ENCODE data around the gene SCNM1.
"Not testable (repeated sequence)": the region's sequence is repeated elsewhere in the genome, so short reads cannot be mapped to it uniquely, and the experiment has no call there.

The SCNM1 gene

DNA sequence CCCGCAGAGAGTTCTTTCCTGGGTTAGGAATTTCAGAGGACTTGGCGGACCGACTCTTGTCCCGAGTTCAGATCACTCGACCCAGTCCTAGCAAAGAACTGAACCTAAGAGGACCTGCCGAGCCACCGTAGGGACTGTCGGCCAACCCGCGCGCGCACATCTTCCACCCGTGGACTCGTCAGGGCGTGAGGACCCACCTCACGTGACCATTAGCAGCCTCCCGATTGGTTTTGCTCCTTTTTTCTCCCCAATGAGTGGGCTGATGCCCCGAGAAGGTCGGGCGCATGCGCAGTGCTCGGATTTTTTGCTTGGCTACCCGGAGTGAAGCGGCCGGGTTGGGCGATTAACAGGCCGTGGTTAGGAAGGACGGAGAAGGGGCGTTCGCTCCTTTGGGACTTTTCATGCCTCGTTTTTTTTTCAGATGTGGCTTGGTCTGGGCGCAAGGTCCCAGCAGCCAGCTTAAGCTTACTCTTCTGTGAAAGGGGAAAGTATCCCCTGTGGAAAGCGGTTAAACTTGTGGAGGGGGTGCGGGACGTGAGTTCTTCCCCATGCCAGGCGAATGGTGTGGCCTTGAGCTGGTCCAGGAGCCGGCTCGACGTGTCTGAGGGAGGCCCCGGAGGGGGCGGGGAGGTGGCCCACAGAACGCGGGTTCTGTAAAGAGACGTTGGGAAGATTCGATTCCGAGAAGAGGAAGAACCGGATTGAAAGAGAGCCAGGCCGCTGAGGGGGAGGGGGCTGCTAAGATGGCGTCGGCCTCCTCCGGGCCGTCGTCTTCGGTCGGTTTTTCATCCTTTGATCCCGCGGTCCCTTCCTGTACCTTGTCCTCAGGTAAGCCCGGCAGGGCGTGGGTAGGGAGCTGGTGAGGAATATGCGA lies 32.5 kb downstream of the SCNM1 start, which contains the start of gene PIP5K1A:
TSS of gene PIP5K1A (plus strand) at position 299 of the 874 bp plus-strand sequence. CDS start at position 744, 445 bp downstream.
- DNase-seq (ENCODE audit: low spot score), result peak; percentile 99
- TF ChIP-seq, protein P1, sequence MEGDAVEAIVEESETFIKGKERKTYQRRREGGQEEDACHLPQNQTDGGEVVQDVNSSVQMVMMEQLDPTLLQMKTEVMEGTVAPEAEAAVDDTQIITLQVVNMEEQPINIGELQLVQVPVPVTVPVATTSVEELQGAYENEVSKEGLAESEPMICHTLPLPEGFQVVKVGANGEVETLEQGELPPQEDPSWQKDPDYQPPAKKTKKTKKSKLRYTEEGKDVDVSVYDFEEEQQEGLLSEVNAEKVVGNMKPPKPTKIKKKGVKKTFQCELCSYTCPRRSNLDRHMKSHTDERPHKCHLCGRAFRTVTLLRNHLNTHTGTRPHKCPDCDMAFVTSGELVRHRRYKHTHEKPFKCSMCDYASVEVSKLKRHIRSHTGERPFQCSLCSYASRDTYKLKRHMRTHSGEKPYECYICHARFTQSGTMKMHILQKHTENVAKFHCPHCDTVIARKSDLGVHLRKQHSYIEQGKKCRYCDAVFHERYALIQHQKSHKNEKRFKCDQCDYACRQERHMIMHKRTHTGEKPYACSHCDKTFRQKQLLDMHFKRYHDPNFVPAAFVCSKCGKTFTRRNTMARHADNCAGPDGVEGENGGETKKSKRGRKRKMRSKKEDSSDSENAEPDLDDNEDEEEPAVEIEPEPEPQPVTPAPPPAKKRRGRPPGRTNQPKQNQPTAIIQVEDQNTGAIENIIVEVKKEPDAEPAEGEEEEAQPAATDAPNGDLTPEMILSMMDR (IDR thresholded peaks at IDR 0.05; ENCODE audit: borderline replicate concordance, control extremely low read depth, extremely low read depth, insufficient read depth, missing control alignments), result no peak
- in situ Hi-C loops (cut with MboI; ENCODE audit: low sequenced_read_pairs, unreplicated experiment), result no loop called here

DNA sequence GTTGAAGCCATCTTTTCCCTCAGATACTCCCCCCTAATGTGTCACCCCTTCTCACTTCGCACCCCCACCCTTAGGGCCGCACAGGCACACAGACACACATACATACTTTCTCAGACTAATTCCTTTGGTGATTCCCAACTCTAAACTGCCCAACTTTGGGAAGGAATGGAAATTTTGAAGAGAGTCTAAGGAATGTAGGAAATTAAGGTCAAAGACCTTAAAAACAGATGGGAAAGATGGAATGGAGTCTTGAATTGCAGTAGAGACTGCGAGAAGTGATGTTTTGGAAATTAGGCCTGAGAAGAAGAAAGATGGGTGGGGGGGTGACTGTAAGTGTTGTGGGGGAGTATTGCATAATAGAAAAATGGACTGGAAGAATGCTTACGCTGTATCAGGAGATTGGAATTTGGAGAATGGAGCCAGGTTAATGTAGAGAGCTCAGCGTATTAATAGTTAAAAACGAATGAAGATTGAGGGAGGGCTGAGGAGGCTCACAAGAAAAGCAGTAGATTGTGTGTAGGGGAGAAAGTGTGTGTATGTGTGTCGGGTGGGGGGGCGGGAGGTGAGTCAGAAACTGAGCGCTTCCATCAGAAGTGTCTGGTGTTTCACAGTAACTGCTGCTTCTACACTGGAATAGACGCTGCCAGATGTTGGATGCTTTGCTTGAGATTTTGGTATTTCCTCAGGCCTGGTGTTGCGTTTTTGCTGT lies 34.1 kb downstream of the SCNM1 start:
- DNase-seq (ENCODE audit: low spot score), result no peak
- in situ Hi-C loops (cut with MboI; ENCODE audit: low sequenced_read_pairs, unreplicated experiment), result no loop called here
- TF ChIP-seq, protein P1 (IDR thresholded peaks at IDR 0.05; ENCODE audit: borderline replicate concordance, control extremely low read depth, extremely low read depth, insufficient read depth, missing control alignments), result no peak

DNA sequence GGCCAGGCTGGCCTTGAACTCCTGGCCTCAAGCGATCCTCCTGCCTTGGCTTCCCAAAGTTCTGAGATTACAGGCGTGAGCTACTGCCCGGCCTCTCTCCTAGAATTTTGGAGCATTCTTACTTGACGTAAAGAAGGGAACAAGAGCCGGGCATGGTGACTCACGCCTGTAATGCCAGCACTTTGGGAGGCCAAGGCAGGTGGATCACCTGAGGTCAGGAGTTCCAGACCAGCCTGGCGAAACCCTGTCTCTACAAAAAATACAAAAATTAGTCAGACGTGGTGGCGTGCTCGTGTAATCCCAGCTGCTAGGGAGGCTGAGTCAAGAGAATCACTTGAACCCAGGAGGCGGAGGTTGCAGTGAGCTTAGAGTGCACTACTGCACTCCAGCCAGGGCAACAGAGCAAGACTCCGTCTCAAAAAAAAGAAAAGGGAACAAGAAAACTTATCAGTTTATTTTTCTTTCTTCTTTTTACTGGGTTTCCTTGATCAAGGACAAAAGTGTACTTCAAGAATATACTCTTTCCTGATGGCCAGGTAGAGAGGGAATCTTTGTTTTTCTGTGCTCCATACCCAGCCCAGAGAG lies 39.5 kb downstream of the SCNM1 start:
- DNase-seq (ENCODE audit: low spot score); in situ Hi-C loops (cut with MboI; ENCODE audit: low sequenced_read_pairs, unreplicated experiment): not testable (repeated sequence)

DNA sequence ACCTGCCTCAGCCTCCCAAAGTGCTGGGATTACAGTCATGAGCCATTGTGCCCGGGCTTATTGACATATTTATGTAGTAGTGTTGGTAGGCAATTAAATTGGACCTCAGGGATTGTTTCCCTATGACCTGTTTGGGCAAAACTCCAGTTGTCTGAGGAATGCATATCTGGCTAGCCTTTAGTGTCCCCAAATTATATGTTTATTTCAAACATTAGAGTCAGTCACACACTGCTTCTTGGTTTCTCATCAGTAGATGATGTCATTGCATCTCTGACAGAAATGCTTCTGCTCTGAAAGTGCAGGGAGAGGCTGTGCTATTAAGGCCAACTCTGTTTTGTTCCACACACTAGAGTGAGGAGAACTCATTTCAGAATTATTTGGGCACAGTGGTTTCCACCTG lies 44.9 kb downstream of the SCNM1 start:
- in situ Hi-C loops (cut with MboI; ENCODE audit: low sequenced_read_pairs, unreplicated experiment), result no loop called here
- TF ChIP-seq, protein P1 (IDR thresholded peaks at IDR 0.05; ENCODE audit: borderline replicate concordance, control extremely low read depth, extremely low read depth, insufficient read depth, missing control alignments), result no peak
- DNase-seq (ENCODE audit: low spot score), result no peak

DNA sequence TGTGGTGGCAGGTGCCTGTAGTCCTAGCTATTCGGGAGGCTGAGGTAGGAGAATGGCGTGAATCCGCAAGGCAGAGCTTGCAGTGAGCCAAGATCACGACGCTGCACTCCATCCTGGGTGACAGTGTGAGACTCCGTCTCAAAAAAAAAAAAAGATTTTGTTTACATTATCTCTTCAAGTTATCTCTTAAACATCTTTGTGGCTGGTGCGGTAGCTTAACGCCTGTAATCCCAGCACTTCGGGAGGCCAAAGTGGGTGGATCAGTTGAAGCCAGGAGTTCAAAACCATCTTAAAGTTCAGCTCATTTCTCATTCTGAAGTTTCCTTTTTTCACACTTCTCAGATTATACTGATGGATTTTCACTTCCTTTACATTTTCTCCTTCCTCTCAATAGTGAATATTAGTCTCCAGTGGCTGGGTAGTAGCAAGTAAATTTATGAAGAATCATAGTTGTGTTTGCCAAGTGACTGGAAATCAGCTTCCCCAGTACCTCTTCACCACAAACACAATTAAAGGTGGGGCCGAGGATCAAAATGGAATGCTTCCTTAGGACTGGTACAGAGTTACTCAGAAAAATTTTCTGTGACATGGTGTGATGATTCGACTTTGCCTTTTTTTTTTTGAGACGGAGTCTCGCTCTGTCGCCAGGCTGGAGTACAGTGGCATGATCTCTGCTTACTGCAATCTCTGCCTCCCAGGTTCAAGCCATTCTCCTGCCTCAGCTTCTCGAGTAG lies 46.2 kb downstream of the SCNM1 start:
- no peak for DNase-seq (ENCODE audit: low spot score)
- in situ Hi-C loops (cut with MboI; ENCODE audit: low sequenced_read_pairs, unreplicated experiment), result no loop called here
- TF ChIP-seq, protein P1 (IDR thresholded peaks at IDR 0.05; ENCODE audit: borderline replicate concordance, control extremely low read depth, extremely low read depth, insufficient read depth, missing control alignments), result no peak

DNA sequence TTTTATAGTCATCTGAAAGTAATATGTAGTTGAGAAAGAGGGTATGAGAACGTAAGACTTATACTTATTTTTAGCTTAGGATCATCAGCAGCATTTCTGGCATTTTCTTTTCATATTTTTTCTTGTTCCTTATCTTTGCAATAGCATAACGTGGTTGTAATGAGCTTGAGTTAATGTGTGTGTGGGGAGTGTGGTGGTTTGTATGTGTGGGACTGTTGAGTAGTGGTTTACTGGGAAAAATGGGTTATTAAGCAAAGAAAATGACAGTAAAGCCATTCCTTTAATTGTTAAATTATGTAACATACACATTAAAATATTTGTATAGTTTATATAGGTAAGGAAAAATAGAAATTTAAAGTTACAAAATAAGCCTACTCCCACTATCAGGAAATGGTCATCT lies 47.6 kb downstream of the SCNM1 start:
- no peak for DNase-seq (ENCODE audit: low spot score)
- TF ChIP-seq, protein P1 (IDR thresholded peaks at IDR 0.05; ENCODE audit: borderline replicate concordance, control extremely low read depth, extremely low read depth, insufficient read depth, missing control alignments), result no peak
- in situ Hi-C loops (cut with MboI; ENCODE audit: low sequenced_read_pairs, unreplicated experiment), result no loop called here

Data from GM13976 (cell line).